ENCODE results near the gene FRS3.

DNA sequence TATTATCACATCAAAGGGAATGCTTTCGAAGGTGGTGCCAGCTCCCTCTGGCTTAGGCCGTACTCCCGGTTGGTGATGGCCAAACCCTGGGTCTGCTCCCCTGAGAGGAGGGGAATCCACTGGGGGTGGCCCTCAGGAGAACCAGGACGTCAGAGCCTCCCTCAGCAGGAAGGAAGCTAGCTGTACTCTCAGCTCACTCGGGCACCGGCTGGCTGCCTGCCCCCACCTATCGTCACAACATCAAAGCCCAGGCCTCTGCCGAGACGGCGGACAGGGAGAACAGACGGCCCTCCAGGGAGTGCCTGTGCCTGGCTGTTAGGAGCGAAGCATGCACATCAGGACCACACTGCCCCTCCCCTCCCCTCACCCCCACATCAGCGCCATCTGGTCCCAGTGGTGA, 23.3 kb downstream of the FRS3 start:
- TF ChIP-seq, protein P1, sequence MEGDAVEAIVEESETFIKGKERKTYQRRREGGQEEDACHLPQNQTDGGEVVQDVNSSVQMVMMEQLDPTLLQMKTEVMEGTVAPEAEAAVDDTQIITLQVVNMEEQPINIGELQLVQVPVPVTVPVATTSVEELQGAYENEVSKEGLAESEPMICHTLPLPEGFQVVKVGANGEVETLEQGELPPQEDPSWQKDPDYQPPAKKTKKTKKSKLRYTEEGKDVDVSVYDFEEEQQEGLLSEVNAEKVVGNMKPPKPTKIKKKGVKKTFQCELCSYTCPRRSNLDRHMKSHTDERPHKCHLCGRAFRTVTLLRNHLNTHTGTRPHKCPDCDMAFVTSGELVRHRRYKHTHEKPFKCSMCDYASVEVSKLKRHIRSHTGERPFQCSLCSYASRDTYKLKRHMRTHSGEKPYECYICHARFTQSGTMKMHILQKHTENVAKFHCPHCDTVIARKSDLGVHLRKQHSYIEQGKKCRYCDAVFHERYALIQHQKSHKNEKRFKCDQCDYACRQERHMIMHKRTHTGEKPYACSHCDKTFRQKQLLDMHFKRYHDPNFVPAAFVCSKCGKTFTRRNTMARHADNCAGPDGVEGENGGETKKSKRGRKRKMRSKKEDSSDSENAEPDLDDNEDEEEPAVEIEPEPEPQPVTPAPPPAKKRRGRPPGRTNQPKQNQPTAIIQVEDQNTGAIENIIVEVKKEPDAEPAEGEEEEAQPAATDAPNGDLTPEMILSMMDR (IDR thresholded peaks at IDR 0.05 in 2 of 3, conservative IDR thresholded peaks at IDR 0.05 in 1 of 3; ENCODE audit: borderline replicate concordance in 1 of 3, insufficient read depth in 1 of 3, low read depth in 2 of 3, low read length in 2 of 3): no peak
- TF ChIP-seq EZH2phosphoT487 (IDR thresholded peaks at IDR 0.05; ENCODE audit: borderline replicate concordance) (no peak), POLR2A (IDR thresholded peaks at IDR 0.05; ENCODE audit: borderline replicate concordance, extremely low read depth, insufficient read depth, insufficient read length) (no peak), ELF1 (IDR thresholded peaks at IDR 0.05; ENCODE audit: borderline replicate concordance, low read depth) (no peak), ZNF274 (IDR thresholded peaks at IDR 0.05; ENCODE audit: low read depth, low read length) (no peak), POLR2AphosphoS5 (IDR thresholded peaks at IDR 0.05; ENCODE audit: low read depth, low read length) (no peak), EZH2 (IDR thresholded peaks at IDR 0.05) (no peak), CEBPB (IDR thresholded peaks at IDR 0.05; ENCODE audit: low read depth) (no peak), SP1 (IDR thresholded peaks at IDR 0.05; ENCODE audit: low read depth) (no peak)
- TF ChIP-seq, protein P2, sequence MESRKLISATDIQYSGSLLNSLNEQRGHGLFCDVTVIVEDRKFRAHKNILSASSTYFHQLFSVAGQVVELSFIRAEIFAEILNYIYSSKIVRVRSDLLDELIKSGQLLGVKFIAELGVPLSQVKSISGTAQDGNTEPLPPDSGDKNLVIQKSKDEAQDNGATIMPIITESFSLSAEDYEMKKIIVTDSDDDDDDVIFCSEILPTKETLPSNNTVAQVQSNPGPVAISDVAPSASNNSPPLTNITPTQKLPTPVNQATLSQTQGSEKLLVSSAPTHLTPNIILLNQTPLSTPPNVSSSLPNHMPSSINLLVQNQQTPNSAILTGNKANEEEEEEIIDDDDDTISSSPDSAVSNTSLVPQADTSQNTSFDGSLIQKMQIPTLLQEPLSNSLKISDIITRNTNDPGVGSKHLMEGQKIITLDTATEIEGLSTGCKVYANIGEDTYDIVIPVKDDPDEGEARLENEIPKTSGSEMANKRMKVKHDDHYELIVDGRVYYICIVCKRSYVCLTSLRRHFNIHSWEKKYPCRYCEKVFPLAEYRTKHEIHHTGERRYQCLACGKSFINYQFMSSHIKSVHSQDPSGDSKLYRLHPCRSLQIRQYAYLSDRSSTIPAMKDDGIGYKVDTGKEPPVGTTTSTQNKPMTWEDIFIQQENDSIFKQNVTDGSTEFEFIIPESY (IDR thresholded peaks at IDR 0.05; ENCODE audit: extremely low read depth, insufficient replicate concordance, low read length): no peak
